HG03280 (cell line): ENCODE data around the gene ZNF486.
"Not testable (repeated sequence)": the region's sequence is repeated elsewhere in the genome, so short reads cannot be mapped to it uniquely, and the experiment has no call there.

Experiments used
- ATAC-seq: cut with Tn5 transposase; IDR thresholded peaks from one replicate; pipeline ENCODE4 v1.9.1; 2021; ENCODE audit warnings: mild to moderate bottlenecking, moderate library complexity; ENCODE audit not compliant: unreplicated experiment

Gene ZNF486

GRCh38 chr19:20221605-20222004, 54.6 kb downstream of the ZNF486 start:
- ATAC-seq, result not testable (repeated sequence)

GRCh38 chr19:20233105-20233504, 66.1 kb downstream of the ZNF486 start:
- ATAC-seq, result no peak

GRCh38 chr19:20235156-20235555, 68.1 kb downstream of the ZNF486 start:
- ATAC-seq, result no peak

- peak; percentile 68 for ATAC-seq
Measured at GRCh38 chr19:20237773-20238623, 71.0 kb downstream of the ZNF486 start.

- ATAC-seq, result no peak
Measured at GRCh38 chr19:20243629-20244028, 76.6 kb downstream of the ZNF486 start.

GRCh38 chr19:20244356-20244755, 77.3 kb downstream of the ZNF486 start:
- no peak for ATAC-seq

GRCh38 chr19:20245309-20245708, 78.3 kb downstream of the ZNF486 start:
- no peak for ATAC-seq

- no peak for ATAC-seq
Measured at GRCh38 chr19:20247016-20247683, 80.1 kb downstream of the ZNF486 start.

- ATAC-seq, result not testable (repeated sequence)
Measured at GRCh38 chr19:20248258-20248657, 81.2 kb downstream of the ZNF486 start.
